GM21515 (cell line): ENCODE measurements around the gene ISLR2.
"Not testable (repeated sequence)": the region's sequence is repeated elsewhere in the genome, so short reads cannot be mapped to it uniquely, and the experiment has no call there.

ENCODE experiments used
- ATAC-seq: cut with Tn5 transposase; IDR thresholded peaks from one replicate; pipeline ENCODE4 v1.9.1; 2021; ENCODE audit not compliant: unreplicated experiment

Gene ISLR2

GRCh38 chr15:74155766-74156417, 25.5 kb downstream of the ISLR2 start:
- no peak for ATAC-seq

GRCh38 chr15:74156678-74157411, 26.5 kb downstream of the ISLR2 start:
- no peak for ATAC-seq

- no peak for ATAC-seq
Measured at GRCh38 chr15:74157868-74158827, 27.8 kb downstream of the ISLR2 start.

- no peak for ATAC-seq
Measured at GRCh38 chr15:74158855-74159650, 28.7 kb downstream of the ISLR2 start.

- ATAC-seq = no peak
Measured at GRCh38 chr15:74159773-74160172, 29.4 kb downstream of the ISLR2 start.

GRCh38 chr15:74160390-74160789, 30.0 kb downstream of the ISLR2 start:
- ATAC-seq = not testable (repeated sequence)

- ATAC-seq = not testable (repeated sequence)
Measured at GRCh38 chr15:74162195-74162536, 31.8 kb downstream of the ISLR2 start.

GRCh38 chr15:74165461-74165860, 35.1 kb downstream of the ISLR2 start:
- no peak for ATAC-seq

- no peak for ATAC-seq
Measured at GRCh38 chr15:74167891-74168331, 37.5 kb downstream of the ISLR2 start.

- ATAC-seq = no peak
Measured at GRCh38 chr15:74168711-74169126, 38.3 kb downstream of the ISLR2 start.

- ATAC-seq = no peak
Measured at GRCh38 chr15:74170071-74170844, 39.9 kb downstream of the ISLR2 start.

GRCh38 chr15:74170875-74171578, 40.6 kb downstream of the ISLR2 start:
- ATAC-seq = no peak

- ATAC-seq = no peak
Measured at GRCh38 chr15:74171965-74172541, 41.7 kb downstream of the ISLR2 start.

- no peak for ATAC-seq
Measured at GRCh38 chr15:74172701-74173379, 42.5 kb downstream of the ISLR2 start.

- ATAC-seq = no peak
Measured at GRCh38 chr15:74173380-74174218, 43.2 kb downstream of the ISLR2 start, which contains the start of gene ISLR. Gene ISLR, plus strand, starts transcription at chr15:74173710. Its CDS starts 1,149 bp downstream, at chr15:74174859.

GRCh38 chr15:74174219-74174957, 44.0 kb downstream of the ISLR2 start:
- ATAC-seq = no peak

- ATAC-seq = no peak
Measured at GRCh38 chr15:74174958-74175253, 44.5 kb downstream of the ISLR2 start.
